Thymus (tissue), 11 donors: ENCODE data around the gene PCYT1B. TPM values are rescaled to one million over a fixed set of nuclear protein-coding genes. Genes with fewer than 3 reads are reported as not detected.
A peak's percentile ranks its signal among the peaks of the same experiment; 100 is the strongest.
"Not testable (repeated sequence)": the region's sequence is repeated elsewhere in the genome, so short reads cannot be mapped to it uniquely, and the experiment has no call there.

Source experiments
- DNase-seq, 9 donors: peaks; one replicate each; pipeline ENCODE4 v3.0.0-alpha.2; 2013; ENCODE audit warnings: low spot score in 9 of 9, low read depth in 6 of 9, missing footprints in 1 of 9
- H3K27ac ChIP-seq, 2 donors: one replicate each; pipeline ENCODE4 v1.5.1; 2013; ENCODE audit warnings: control low read depth in 1 of 2, low read depth in 1 of 2, low read length in 1 of 2, mild to moderate bottlenecking in 1 of 2, moderate library complexity in 1 of 2
- H3K27me3 ChIP-seq, 2 donors: one replicate each; pipeline ENCODE4 v1.5.1; 2013; ENCODE audit warnings: low read length in 1 of 2; ENCODE audit not compliant: control insufficient read depth in 2 of 2, insufficient read depth in 1 of 2
- H3K36me3 ChIP-seq, 2 donors: one replicate each; pipeline ENCODE4 v1.5.1; 2013; ENCODE audit warnings: low read length in 1 of 2, mild to moderate bottlenecking in 1 of 2, moderate library complexity in 1 of 2; ENCODE audit not compliant: control insufficient read depth in 2 of 2, insufficient read depth in 2 of 2
- H3K4me1 ChIP-seq, 2 donors: one replicate each; pipeline ENCODE4 v1.5.1; 2013; ENCODE audit warnings: low read length in 2 of 2; ENCODE audit not compliant: control insufficient read depth in 2 of 2, insufficient read depth in 2 of 2
- H3K4me3 ChIP-seq, 2 donors: one replicate each; pipeline ENCODE4 v1.5.1; 2013; ENCODE audit warnings: low read length in 2 of 2, control low read depth in 1 of 2, mild to moderate bottlenecking in 1 of 2
- H3K9me3 ChIP-seq, 2 donors: one replicate each; pipeline ENCODE4 v1.5.1; 2013; ENCODE audit warnings: low read length in 1 of 2, mild to moderate bottlenecking in 1 of 2; ENCODE audit not compliant: control insufficient read depth in 2 of 2, insufficient read depth in 1 of 2
- WGBS: extraction: QIAGEN DNeasy Blood & Tissue Kit; methylation state at CpG from one replicate; pipeline ENCODE4 v1.1.7; 2013; 5-methylcytosine and 5-hydroxymethylcytosine counted together
- polyA plus RNA-seq: library from polyadenylated mRNA; stranded (reverse); fragments of 200-250 nt; gene quantifications from one replicate; pipeline ENCODE4 v1.2.3, GENCODE V29; 2013
- total RNA-seq: library from RNA; stranded (reverse); fragments of 120-200 nt; gene quantifications from one replicate; pipeline ENCODE4 v1.2.4, GENCODE V29; 2013
- donor health status: healthy.

PCYT1B gene
- total and polyA plus RNA-seq, 2 donors, result 0.37 to 0.38 TPM

DNA sequence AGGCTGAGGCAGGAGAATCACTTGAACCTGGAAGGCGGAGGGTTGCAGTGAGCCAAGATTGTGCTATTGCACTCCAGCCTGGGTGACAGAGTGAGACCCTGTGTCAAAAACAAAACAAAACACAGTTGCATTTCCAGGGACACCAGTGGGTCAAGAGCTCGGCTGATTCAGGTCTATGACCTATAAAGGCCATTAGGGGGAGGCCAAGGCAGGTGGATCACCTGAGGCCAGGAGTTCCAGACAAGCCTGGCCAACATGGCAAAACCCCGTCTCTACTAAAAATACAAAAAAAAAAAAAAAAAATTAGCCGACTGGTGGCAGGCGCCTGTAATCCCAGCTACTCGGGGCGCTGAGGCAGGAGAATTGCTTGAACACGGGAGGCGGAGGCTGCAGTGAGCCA, 8.5 kb upstream of the PCYT1B start:
- DNase-seq, H3K36me3 ChIP-seq, H3K27me3 ChIP-seq, H3K4me1 ChIP-seq, H3K27ac ChIP-seq, H3K4me3 ChIP-seq, H3K9me3 ChIP-seq: not testable (repeated sequence)
- 89% methylated on average over 9 of the region's 9 CpGs for WGBS

DNA sequence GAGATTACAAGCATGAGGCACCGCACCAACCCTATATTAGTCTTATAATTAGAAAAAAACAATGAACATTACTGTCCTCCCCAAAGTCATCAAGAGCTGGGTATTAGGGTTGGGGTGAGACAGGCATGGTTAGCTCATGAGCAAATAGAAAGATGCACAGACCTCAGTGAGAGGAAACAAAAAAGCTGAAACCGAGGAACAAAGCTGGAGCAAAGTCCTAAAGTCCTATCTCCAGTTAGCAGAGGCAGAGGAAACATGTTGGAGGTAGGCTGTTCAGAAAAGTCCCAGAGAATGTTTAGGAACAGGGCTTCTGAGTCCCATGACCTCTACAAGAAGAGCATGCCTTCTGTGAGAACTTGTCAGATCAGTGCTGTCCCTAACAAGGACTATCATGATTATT, 4.6 kb upstream of the PCYT1B start:
- H3K36me3 ChIP-seq, result no peaks in the 10 kb centered on the region
- H3K4me3 ChIP-seq, result no peak overlapping the region
- DNase-seq, result no peak
- H3K27ac ChIP-seq, result no peak overlapping the region
- 99% methylated on average over 2 of the region's 2 CpGs for WGBS
- H3K4me1 ChIP-seq, result peaks cover 0 to 4% of the 10 kb centered on the region in 2 donors
- no peaks in the 10 kb centered on the region for H3K9me3 ChIP-seq
- no peaks in the 10 kb centered on the region for H3K27me3 ChIP-seq

DNA sequence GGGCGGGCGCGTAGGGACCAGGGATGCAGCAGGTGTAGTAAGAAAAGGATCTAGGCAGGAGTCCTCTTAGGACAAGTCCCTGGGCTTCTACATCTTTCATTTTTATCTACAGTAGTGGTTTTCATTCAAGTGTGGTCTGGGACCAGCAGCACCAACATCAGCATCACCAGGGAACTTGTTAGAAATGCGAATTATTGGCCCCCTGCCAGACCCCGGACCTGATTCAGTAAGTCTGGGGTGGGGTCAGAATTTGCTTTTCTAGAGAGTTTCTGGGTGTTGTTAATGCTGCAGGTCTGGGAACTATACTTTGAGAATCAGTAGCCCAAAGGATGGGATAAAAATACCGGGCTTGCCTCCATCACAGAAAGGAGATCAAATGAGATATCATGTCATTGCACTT, 1.3 kb upstream of the PCYT1B start:
- WGBS, result 92% methylated on average over 6 of the region's 6 CpGs

DNA sequence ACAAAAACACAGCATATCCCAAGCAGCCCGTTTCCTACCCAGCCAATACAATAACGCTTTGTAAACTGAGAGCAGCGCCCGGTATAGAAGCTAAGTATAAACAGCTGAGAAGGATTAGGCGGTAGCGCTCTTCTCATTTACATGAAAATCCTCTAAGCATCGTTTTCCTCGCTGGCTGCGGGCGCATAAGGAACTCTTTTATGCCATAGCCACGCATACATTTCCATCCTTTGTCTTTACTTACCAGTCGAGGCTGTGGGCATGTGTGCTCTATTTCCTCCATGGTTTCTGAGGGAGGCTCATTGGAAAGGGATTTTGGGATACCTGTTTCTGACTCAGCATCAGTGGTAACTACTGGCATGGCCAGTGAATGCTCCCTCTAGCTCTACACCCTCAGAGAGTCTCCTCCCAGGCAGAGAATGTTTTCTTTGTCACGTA, 383 bp downstream of the PCYT1B start:
- Histone ChIP-seq H3K9me3 (no peaks in the 10 kb centered on the region), H3K36me3 (no peaks in the 10 kb centered on the region), H3K27ac (peak overlapping the region in 1 of 2 donors; percentile 1), H3K4me1 (peaks cover 0 to 7% of the 10 kb centered on the region in 2 donors), H3K27me3 (no peaks in the 10 kb centered on the region), H3K4me3 (peak overlapping the region; percentile 8 to 35)
- under 1% methylated on average over 13 of the region's 13 CpGs for WGBS
- DNase-seq, result peak in 5 of 9 donors; percentile 3 to 35 (median 7)

More for the DNA sequence above, 1.3 kb upstream of the PCYT1B start:
- no peaks in the 10 kb centered on the region for H3K27me3 ChIP-seq
- no peaks in the 10 kb centered on the region for H3K9me3 ChIP-seq
- H3K36me3 ChIP-seq, result no peaks in the 10 kb centered on the region
- no peak overlapping the region for H3K27ac ChIP-seq
- H3K4me1 ChIP-seq, result peaks cover 0 to 7% of the 10 kb centered on the region in 2 donors
- no peak for DNase-seq
- no peak overlapping the region for H3K4me3 ChIP-seq

DNA sequence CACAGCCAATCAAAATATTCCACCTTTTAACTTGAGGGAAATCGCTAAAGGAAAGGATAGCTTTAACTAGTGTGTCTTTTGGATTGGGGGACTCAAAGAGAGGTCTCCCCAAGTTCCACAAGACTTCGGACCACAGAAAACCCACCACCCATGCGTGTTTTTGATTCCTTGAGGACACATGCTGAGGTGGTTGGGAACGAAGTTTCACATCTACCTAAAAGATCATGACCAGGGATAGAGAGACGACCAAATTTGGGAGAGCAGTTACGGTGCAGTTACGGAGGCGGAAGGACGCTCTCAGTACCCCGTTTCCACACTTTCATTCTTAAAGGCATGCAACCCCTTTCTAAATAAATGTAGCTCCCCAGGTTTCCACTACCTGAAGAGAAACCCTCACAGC, 1.1 kb downstream of the PCYT1B start:
- 3% methylated on average over 10 of the region's 10 CpGs for WGBS
- peak in 1 of 9 donors; percentile 10 for DNase-seq
- H3K36me3 ChIP-seq, result no peaks in the 10 kb centered on the region

DNA sequence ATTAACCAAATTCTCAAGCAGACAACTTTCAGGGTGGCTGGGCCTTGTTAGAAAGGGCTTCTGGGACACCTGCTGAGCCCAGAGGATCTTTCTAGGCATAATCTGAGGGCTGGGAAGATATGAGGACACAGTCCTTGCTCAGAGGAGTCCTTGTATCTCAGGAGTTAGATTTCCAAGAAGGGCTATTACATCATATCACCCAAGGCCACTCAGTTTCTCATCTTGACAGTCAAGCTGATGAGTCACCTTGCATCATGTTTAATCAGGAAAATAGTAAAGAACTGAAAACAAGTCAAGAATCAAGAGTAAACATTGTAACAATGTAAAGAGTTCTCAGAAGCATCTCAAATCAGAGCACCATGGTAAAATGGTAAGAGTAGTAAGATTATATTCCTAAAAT, 4.0 kb downstream of the PCYT1B start:
- H3K4me3 ChIP-seq, result no peak overlapping the region
- no peaks in the 10 kb centered on the region for H3K9me3 ChIP-seq
- peaks cover 0 to 7% of the 10 kb centered on the region in 2 donors for H3K4me1 ChIP-seq
- DNase-seq, result no peak
- no peak overlapping the region for H3K27ac ChIP-seq
- H3K36me3 ChIP-seq, result no peaks in the 10 kb centered on the region
- no peaks in the 10 kb centered on the region for H3K27me3 ChIP-seq

More for the DNA sequence above, 1.1 kb downstream of the PCYT1B start:
- no peaks in the 10 kb centered on the region for H3K27me3 ChIP-seq
- H3K4me1 ChIP-seq, result peaks cover 0 to 7% of the 10 kb centered on the region in 2 donors
- H3K27ac ChIP-seq, result no peak overlapping the region
- peak overlapping the region; percentile 8 to 35 for H3K4me3 ChIP-seq
- H3K9me3 ChIP-seq, result no peaks in the 10 kb centered on the region

DNA sequence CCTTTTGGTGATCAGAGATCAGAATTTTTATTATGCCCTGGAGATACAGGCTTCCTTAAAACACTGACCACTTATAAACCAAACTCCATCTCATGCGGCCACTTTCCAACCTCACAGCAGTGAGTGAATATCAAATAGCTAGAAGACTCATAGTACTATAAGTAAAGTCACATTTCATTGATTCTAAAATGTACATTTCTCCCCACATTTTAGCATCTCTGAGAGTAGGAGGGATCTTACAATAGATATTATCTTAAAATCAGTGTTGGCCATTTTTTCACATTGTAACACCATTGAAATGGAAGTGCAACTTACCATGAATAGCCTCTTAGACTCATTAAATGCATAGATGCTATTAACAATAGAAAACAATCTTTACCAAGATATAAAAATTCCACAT, 17.4 kb downstream of the PCYT1B start:
- Histone ChIP-seq H3K9me3 (no peaks in the 10 kb centered on the region), H3K36me3 (no peaks in the 10 kb centered on the region), H3K4me1 (no peaks in the 10 kb centered on the region), H3K27me3 (no peaks in the 10 kb centered on the region), H3K4me3 (no peak overlapping the region), H3K27ac (no peak overlapping the region)
- no peak for DNase-seq
- 100% methylated on average over 1 of the region's 1 CpG for WGBS

DNA sequence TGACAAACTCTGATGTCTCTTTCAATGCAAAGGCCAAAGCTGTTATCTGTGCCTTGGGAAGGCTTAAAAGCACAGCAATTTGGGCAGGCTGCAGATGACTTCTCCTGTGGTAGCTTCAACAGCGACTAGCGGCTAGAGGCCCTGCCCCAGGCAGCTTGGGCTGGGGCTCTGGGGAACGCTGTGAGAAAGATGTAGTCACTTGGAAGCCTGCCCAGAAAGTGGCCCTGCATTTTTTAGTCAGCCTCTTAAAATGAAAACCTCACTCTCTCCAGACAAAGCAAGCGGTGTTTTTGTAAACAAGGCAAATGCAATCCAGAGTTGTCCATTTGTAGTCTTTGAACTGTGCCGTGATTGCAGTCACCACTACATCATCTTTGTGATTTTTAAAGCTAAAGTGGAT, 27.5 kb downstream of the PCYT1B start:
- WGBS, result 84% methylated on average over 5 of the region's 5 CpGs
- no peak overlapping the region for H3K4me3 ChIP-seq
- H3K9me3 ChIP-seq, result no peaks in the 10 kb centered on the region
- no peaks in the 10 kb centered on the region for H3K4me1 ChIP-seq
- no peaks in the 10 kb centered on the region for H3K36me3 ChIP-seq
- no peak overlapping the region for H3K27ac ChIP-seq
- no peaks in the 10 kb centered on the region for H3K27me3 ChIP-seq
- DNase-seq, result no peak

DNA sequence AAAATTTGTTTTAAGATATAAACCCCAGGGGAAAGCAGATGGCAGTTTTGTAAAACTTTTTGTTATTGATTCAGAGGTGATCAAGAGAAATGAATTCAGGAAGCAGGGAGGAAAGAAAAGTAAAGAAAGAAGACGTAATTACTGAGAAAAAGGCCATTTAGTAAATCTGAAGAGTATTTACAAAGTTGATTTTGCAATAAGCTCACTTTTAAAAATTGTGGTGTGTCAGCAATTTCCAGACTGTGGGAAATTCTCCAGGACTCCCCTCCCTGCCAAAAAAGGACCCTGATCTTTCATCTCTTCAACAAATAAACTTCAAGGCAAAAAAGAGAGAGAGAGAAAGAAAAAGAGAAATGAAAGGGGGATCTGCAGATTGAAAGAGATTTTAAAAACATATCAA, 36.6 kb downstream of the PCYT1B start:
- H3K4me1 ChIP-seq, result no peaks in the 10 kb centered on the region
- DNase-seq, result no peak
- no peaks in the 10 kb centered on the region for H3K27me3 ChIP-seq
- H3K36me3 ChIP-seq, result no peaks in the 10 kb centered on the region
- no peak overlapping the region for H3K27ac ChIP-seq
- no peaks in the 10 kb centered on the region for H3K9me3 ChIP-seq
- WGBS, result 90% methylated on average over 1 of the region's 1 CpG
- H3K4me3 ChIP-seq, result no peak overlapping the region

DNA sequence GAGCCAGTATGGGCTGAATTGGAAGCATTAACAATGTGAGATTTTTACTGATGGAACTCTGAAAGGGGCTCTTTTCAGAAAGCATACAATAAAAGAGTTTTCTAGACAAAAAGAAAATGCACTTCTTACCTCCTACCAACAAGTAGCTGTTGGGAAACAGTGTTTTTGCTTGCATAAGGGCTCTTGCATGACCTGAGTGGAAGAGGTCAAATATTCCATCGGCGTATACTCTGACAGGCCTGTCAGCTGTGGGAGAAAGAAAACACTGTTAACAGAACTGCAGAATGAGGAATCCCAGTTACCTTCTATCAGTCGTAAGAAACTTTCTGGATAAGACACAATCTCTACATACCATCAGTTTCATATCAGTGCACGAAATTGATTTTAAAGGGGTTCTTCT, 39.5 kb downstream of the PCYT1B start:
- Histone ChIP-seq H3K36me3 (no peaks in the 10 kb centered on the region), H3K4me3 (no peak overlapping the region), H3K27me3 (no peaks in the 10 kb centered on the region), H3K27ac (no peak overlapping the region), H3K4me1 (no peaks in the 10 kb centered on the region), H3K9me3 (no peaks in the 10 kb centered on the region)
- WGBS, result 91% methylated on average over 4 of the region's 4 CpGs
- DNase-seq, result no peak
